NCI-H2196 (cell line): Measurements from ENCODE around the gene MUTYH.
"Not testable (repeated sequence)": the region's sequence is repeated elsewhere in the genome, so short reads cannot be mapped to it uniquely, and the experiment has no call there.

Source experiments
- DNase-seq: peaks from one replicate; lab custom pipeline; 2025; ENCODE audit not compliant: unreplicated experiment; lab: John Stamatoyannopoulos, UW

Gene MUTYH

DNA sequence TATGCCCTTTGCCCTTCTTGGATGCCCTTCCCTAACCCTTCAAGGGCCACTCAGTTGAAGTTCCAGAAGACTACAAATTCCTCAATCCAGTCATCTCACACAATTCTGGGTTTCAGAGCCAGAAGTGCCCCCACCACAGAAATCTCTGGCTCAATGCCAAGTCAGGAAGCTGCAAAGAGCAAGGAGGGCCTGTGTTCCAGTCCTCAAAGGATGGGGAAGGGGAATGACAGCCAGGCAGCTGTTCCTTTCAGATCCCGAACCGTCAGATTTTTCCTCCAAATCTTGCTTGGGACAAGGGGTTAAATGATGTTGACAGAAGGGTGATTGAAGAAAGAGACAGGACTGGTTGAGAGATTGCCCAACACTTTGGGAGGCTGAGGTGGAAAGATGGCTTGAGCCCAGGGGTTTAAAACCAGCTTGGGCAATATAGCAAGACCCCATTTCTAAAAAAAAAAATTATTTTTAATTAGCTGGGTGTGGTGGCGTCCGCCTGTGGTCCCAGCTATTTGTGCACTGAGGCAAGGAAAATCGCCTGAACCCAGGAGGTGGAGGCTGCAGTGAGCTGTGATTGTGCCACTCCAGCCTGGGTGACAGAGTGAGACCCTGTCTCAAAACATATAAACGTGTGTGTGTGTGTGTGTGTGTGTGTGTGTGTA lies 14.3 kb downstream of the MUTYH start:
- no peak for DNase-seq

DNA sequence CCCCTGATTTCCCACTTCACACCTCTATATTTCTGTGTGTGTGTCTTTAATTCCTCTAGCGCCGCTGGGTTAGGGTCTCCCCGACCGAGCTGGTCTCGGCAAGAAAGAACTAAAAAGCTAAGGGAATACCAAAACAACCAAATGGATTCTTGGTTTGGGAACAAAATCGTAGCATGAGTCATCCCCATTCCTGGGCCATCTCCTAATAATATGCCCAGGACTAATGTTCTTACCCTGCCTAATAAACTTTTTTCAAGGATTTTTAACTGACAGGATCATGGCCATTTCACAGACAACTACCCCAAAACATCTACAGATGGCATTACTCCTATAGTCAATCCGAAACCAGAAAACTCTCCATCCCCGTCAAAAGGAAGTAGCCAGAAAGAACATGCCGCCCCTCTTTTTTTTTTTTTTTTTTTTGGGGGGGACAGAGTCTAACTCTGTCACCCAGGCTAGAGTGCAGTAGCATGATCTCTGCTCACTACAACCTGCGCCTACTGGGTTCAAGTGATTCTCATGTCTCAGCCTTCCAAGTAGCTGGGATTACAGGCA lies 17.7 kb downstream of the MUTYH start:
- no peak for DNase-seq

DNA sequence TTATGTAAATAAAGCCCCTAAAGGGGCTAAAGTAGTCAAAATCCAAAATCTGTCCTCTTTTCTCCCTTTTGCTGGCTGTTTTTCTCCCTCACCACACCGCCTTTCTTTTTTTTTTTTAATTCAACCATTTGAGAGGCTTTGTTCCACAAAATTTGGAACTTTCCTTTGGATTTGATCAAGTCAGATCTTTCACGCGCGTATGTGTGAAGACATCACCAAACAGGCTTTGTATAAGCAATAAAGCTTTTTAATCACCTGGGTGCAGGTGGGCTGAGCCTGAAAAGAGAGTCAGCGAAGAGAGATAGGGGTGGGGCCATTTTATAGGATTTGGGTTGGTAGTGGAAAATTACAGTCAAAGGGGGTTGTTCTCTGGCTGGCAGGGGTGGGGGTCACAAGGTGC lies 18.8 kb downstream of the MUTYH start:
- no peak for DNase-seq

DNA sequence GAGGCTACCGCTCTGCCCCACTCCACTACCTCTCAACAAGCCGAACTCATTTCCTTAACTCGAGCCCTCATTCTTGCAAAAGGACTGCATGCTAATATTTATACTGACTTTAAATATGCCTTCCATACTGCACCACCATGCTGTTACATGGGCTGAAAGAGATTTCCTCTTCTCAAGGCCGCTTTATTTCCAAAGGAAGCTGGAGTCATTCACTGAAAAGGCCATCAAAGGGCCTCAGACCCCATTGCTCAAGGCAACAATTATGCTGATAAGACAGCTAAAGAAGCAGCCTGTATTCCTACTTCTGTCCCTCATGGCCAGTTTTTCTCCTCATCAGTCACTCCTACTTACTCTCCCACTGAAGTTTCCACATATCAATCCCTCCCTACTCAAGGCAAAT lies 20.5 kb downstream of the MUTYH start:
- DNase-seq = no peak

DNA sequence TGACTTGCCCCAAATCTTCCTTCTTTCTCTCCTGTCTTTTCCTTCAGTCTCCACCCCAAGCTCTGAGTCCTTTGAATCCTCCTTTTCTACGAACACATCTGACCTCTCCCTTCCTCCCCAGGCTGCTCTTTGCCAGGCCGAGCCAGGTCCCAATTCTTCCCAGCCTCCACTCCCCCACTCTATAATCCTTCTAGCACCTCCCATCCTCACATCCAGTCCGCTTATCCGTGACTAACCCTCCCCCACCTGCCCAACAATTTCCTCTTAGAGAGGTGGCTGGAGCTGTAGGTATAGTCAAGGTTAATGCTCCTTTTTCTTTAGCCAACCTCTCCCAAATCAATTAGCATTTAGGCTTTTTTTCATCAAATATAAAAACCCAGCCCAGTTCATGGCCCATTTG lies 23.1 kb downstream of the MUTYH start:
- DNase-seq = no peak

DNA sequence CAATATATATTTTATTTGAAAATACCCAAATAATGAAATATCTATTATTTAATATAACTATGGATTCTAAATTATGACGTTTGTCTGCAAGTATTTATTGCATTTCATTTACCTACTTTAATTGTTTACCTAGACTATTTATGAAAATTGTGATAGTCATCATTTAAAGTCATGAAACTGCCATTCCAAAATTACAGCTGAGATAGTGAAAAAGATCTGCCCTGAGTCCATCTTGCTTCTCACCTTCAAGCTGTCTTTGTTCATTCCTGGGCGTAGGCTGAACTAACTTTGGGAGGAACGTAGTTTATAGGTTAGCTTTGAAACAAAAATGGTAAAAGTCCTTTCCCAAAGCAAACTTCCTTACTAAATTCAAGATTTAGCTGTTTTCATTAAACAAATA lies 26.0 kb downstream of the MUTYH start:
- DNase-seq = no peak

DNA sequence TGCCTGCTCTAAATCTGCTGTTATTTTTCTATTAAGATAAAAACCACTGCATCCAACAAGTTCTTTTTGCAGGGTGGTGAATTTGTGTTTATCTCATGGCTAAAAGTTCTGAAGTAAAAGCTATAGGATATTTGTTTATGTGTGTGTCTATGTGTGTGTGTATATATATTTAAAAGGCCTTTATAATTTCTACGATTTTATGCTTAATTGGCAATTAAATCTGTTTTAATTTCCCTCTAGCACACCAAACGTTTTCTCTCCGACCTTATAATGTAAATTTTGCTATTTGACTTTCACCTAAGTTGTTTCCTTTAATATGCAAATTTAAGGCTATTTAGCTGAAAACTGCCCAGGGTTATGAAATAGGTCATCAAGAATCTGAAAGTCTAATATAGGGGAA lies 33.3 kb downstream of the MUTYH start:
- no peak for DNase-seq

DNA sequence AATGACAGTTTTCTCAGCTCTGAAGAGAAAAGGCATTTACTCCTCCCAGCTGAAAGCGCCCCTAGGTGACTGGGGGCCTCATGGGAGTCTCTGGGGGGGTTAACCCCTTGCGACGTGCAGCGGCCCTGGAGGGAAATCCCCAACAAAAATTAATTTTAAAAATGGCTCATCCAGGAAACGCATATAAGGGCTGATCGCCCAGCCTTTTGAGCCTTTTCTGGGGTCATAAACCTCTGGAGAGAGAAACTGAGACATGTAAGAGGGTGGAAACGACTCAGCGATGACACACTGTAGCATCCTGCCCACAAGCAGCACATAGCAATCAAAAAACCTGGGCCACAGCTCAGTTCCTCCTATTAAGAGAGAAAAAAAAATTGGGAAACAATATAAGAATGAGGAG lies 33.9 kb downstream of the MUTYH start:
- no peak for DNase-seq

DNA sequence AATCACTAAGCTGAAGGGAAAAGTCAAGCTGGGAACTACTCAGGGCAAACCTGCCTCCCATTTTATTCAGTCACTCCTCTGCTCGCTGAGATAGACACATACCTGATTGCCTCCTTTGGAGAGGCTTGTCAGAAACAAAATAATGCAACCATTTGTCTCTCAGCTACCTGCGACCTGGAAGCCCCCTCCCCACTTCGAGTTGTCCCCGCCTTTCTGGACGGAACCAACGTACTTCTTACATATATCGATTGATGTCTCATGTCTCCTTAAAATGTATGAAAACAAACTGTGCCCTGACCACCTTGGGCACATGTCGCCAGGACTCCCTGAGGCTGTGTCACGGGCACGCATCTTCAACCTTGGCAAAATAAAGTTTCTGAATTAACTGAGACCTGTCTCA lies 35.0 kb downstream of the MUTYH start:
- DNase-seq = no peak

DNA sequence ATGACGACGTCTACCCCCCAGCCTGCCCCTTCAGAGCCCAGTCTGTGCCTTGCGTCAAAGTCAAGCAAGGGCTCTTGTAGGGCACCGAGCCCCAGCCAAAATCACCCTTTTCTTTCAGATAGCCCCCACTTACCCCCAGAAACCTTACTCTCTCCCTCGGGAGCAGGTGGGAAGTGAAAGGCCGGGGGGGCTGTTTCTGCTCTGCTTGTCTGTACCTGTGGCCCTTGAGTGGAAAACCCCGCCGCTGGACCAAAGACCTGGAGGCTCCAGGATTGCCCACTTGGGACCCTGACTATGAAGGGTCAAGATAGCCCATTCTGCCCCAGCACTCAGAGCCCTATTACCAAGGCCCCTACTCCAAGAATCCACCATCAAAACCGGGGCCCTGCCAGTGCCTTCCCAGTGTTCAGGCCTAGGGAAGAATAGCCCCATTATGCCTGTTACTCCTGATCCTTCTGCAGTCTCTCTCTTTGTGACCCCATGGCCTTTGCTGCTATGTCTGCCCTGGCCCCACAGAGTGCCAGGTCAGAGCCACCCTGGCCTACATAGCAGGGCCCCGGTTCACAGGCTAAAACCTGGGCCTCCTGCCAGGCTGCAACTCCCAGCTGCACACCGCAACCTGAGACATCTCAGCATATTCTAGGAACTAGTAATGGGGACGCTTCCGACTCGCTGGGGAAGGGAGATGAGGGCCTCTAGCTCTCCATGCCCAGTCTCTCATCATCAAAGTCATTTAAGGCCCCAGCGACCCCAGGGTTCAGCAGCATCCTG lies 35.7 kb downstream of the MUTYH start:
- peak; percentile 68 for DNase-seq

DNA sequence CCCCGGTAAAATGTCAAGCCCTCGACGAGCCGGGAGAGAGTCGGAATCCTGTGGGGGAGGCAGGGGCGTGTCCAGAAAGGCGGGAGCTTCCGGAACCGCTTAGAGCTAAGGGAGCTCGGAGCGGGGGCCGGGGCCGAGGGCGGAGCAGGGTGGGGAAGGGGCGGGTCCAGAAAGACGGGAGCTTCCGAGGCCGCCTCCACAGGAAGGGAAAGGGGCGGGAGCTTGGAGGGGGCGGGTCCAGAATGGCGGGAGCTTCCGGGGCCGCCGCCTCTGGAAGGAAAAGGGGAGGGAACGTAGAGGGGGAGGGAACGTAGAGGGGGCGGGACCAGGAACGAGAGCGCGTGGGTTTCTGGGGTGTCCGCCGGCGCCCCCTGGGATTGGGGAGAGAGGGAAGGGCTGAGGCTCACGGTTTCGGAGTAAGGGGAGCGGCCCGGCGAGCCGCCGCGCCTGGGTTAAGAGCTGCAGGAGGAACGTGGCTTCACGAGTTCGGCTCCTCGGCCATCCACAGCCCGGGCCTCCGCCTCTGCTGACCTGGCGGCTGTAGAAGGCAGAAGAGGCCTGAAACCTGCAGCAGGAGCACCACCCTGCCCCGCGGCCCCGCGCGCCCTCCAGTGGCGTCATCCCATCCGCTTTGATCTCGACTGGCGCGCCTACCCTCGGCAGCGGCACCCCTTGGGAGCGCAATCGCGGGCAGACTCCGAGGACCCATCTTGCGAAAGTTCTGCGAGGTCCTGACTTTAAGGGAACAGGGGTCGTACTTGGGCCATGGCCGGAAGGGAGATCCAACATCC lies 36.5 kb downstream of the MUTYH start:
- peak; percentile 97 for DNase-seq

DNA sequence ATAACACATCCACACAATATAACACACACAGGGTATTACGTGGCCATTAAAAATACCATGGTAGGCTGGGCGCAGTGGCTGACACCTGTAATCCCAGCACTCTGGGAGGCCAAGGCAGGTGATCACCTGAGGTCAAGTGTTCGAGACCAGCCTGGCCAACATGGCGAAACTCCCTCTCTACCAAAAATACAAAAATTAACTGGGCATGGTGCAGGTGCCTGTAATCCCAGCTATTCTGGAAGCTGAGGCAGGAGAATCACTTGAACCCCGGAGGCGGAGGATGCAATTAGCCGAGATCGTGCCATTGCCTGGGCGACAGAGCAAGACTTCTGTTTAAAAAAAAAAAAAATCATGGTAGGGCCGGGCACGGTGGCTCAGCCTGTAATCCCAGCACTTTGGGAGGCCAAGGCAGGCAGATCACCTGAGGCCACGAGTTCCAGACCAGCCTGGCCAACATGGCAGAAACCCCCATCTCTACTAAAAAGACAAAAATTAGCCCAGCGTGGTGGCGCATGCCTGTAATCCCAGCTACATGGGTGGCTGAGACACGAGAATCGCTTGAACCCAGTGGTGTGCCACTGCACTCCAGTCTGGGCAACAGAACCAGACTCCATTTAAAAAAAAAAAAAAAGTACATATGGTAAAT lies 37.6 kb downstream of the MUTYH start:
- DNase-seq = no peak

DNA sequence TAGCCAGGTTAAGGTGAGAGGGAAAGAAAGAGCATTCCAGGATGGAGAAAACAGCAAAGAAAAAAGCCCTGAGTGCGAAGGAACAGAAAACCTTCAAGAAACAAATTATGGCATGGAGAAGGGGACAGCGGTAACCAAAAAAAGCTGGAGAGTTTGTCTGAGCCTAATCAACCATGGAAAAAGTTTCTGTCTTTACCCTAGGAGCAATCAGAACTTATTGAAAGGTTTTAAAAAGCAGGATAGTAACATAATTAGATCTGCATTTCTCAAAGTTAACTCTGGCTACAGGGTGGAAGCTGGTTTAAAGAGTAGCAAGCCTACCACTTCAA lies 39.6 kb downstream of the MUTYH start:
- DNase-seq = no peak

DNA sequence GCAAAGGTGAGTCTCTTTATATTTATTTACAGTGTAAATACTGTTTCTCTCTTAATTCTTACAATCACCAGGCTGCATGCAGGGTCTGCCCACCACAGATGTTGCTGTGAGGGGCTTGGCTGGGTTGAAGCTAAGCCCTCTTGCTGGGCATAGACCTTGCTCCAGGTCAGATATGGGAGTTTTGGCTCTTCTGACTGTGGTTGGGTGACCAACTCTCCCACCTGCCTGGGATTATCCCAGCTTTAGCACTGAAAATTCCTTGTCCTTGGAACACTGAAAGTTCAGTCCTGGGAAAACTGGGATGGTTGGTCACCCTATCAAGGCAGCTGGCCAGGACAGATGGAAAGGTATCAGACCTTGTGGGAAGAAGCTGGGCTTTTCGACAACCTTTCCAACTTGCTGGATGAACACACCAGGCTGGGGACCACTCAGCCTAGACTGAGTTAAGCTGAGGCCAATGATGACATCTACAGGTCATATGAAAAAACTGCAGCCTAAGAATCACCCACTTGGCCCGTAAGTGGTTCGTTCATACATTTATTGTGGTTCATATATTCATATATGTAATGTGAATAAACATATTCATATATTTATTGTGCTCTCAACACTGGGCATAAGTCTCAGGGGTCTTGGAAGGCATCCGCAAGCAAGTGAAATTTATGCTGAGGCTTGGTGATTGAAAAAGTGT lies 40.1 kb downstream of the MUTYH start:
- peak; percentile 74 for DNase-seq

DNA sequence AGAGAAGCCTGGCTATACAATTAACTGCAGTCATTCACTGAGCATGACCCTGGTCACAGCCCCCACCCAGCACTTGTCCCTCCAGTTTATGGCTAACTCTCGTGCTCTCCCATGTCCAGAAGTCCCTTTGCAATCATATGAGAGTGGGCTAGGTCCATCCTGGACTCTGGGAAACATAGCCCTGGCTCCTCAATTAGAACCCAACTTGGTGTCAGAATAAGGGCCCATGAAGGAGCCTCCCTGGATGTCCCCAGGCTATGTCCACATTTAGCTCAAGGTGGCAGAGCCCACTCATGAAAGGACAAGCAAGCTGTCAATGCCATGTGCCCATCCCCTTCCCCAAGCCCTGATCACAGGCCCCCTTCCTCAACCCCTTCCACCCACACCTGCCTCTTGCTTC lies 40.9 kb downstream of the MUTYH start:
- DNase-seq = no peak

DNA sequence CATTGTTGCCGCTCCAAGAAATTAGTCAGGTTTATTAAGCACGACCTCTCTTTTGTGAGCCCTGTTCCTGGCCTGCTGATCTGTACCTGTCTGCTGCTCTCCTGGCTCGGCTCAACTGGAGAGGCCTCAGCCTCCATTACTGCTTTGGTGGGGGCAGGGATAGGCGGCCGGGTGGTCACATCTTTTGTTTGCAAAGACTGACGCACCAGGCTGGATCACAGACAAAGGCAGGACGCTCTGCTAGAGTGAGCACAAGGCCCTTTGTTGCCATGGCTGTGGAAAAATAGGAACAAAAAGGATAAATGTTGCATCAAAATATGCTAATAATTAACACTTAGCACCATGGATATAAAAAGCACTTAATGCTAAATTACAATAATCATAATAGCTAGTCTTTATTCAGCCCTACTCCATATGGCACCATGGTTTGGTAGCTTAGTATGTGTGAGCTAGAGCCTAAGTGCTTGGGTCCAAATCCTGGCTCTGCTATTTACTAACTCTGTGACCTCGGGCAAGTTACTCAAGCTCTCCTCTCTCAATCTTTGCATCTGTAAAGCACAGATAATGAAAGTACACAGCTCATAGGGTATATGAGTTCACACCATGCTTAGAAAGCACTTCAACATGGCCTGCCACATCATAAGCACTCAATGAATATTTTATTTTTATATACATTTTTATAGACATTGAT lies 42.4 kb downstream of the MUTYH start:
- DNase-seq = no peak

DNA sequence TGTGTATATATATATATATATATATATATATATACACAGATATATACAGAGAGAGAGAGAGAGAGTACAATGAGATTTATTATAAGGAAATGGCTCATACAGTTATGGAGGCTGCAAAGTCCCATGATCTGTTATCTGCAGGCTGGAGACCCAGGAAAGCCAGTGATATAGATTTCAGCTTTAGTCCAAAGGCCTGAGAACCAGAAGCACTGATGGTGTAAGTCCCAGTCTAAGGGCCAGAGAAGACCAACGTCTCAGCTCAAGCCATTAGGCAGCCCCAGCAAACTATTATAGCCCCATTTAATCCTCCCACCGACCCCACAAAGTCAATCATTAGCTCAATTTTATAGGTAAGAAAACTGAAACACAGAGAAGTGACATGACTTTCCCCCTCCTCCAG lies 48.5 kb downstream of the MUTYH start:
- DNase-seq = no peak

DNA sequence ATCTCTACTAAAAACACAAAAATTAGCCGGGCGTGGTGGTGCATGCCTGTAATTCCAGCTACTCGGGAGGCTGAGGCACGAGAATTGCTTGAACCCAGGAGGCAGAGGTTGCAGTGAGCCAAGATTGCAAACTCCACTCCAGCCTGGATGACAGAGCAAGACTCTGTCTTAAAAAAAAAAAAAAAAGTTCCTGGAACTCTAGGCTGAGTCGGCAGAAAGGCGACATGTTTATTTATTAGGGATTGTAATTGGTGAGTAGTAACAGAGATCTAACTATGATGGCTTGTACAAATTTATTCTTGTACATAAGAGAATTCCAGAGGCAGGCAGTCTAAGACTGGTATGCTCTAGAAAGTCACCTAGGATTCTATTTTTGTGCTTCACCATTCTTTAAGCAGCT lies 49.2 kb downstream of the MUTYH start:
- not testable (repeated sequence) for DNase-seq

DNA sequence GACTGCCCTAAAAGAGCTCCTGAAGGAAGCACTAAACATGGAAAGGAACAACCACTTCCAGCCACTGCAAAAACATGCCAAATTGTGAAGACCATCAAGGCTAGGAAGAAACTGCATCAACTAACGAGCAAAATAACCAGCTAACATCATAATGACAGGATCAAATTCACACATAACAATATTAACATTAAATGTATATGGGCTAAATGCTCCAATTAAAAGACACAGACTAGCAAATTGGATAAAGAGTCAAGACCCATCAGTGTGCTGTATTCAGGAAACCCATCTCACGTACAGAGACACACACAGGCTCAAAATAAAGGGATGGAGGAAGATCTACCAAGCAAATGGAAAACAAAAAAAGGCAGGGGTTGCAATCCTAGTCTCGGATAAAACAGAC lies 53.7 kb downstream of the MUTYH start:
- DNase-seq = not testable (repeated sequence)

DNA sequence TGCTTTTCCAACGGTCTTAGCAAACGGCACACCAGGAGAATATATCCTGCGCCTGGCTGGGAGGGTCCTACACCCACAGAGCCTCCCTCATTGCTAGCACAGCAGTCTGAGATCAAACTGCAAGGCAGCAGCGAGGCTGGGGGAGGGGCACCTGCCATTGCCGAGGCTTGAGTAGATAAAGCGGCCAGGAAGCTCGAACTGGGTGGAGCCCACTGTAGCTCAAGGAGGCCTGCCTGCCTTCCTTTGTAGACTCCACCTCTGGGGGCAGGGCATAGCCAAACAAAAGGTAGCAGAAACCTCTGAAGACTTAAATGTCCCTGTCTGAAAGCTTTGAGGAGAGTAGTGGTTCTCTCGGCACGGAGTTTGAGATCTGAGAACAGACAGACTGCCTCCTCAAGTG lies 55.4 kb downstream of the MUTYH start:
- DNase-seq = not testable (repeated sequence)
